Activated naive CD4-positive, alpha-beta T cell treated with Interleukin-2 at 50 U/mL for 16 hours (primary cell): Measurements from ENCODE around the gene GCHFR.

Experiments
- DNase-seq: peaks from one replicate; pipeline ENCODE4 v3.0.0-alpha.2; 2020

Gene GCHFR

GRCh38 chr15:40763801-40764628 is at the start of gene GCHFR:
TSS of gene GCHFR (plus strand) at chr15:40764068. CDS start at chr15:40764181, 113 bp downstream.
- DNase-seq = peak; percentile 71

- DNase-seq = no peak
These were observed 49.7 kb upstream of the GCHFR start for GRCh38 chr15:40714144-40714543.

GRCh38 chr15:40716165-40716564 is 47.7 kb upstream of the GCHFR start:
- DNase-seq = no peak

GRCh38 chr15:40721701-40722100 is 42.2 kb upstream of the GCHFR start:
- DNase-seq = no peak

- DNase-seq = no peak
These were observed 41.5 kb upstream of the GCHFR start for GRCh38 chr15:40722354-40722753.

GRCh38 chr15:40722934-40723333 is 40.9 kb upstream of the GCHFR start:
- DNase-seq = no peak

GRCh38 chr15:40723919-40724318 is 39.9 kb upstream of the GCHFR start:
- DNase-seq = no peak

GRCh38 chr15:40731034-40731433 is 32.8 kb upstream of the GCHFR start:
- DNase-seq = no peak

GRCh38 chr15:40736575-40736974 is 27.3 kb upstream of the GCHFR start:
- no peak for DNase-seq

- no peak for DNase-seq
These were observed 26.8 kb upstream of the GCHFR start for GRCh38 chr15:40737048-40737447.

- DNase-seq = no peak
These were observed 24.8 kb upstream of the GCHFR start for GRCh38 chr15:40739047-40739446.

GRCh38 chr15:40739854-40740253 is 24.0 kb upstream of the GCHFR start:
- DNase-seq = no peak

- DNase-seq = no peak
These were observed 20.4 kb upstream of the GCHFR start for GRCh38 chr15:40743485-40743901.

GRCh38 chr15:40743921-40744814 is 19.7 kb upstream of the GCHFR start:
- DNase-seq = peak; percentile 73

GRCh38 chr15:40744815-40745152 is 19.1 kb upstream of the GCHFR start:
- no peak for DNase-seq

- DNase-seq = no peak
These were observed 16.9 kb upstream of the GCHFR start for GRCh38 chr15:40746916-40747418.

GRCh38 chr15:40747685-40748631 is 15.9 kb upstream of the GCHFR start:
- DNase-seq = no peak

- DNase-seq = no peak
These were observed 14.7 kb upstream of the GCHFR start for GRCh38 chr15:40749151-40749630.

- DNase-seq = no peak
These were observed 13.0 kb upstream of the GCHFR start for GRCh38 chr15:40750885-40751284.

- no peak for DNase-seq
These were observed 12.1 kb upstream of the GCHFR start for GRCh38 chr15:40751745-40752144.

- DNase-seq = peak; percentile 17
These were observed 9.3 kb upstream of the GCHFR start for GRCh38 chr15:40754574-40754882.
